HepG2 (cell line): Measurements from ENCODE around the gene SHC1. TPM values are rescaled to one million over a fixed set of nuclear protein-coding genes. Genes with fewer than 3 reads are reported as not detected.

Experiments used
- ASH2L ChIP-seq: fragments of 300-600, 200-600 bp; sonication (generic); IDR thresholded peaks from 2 replicates; pipeline ENCODE4 v1.7.0; 2017; ENCODE audit warnings: low read depth, mild to moderate bottlenecking, moderate library complexity, mixed read lengths, low read length; ENCODE audit not compliant: insufficient read length
- ATF1 ChIP-seq: IDR thresholded peaks from 2 replicates; pipeline ENCODE4 v1.6.1; 2016; ENCODE audit warnings: mild to moderate bottlenecking, control low read depth
- FOXK1 ChIP-seq: sonication (generic); formaldehyde crosslinking; IDR thresholded peaks from 2 replicates; pipeline ENCODE4 v1.4.0; 2020; ENCODE audit warnings: low read depth, missing genetic modification reagents, borderline replicate concordance
- FOXK2 ChIP-seq: fragments of 450-650 bp; IDR thresholded peaks from 2 replicates; pipeline ENCODE4 v1.6.1; 2016
- HDAC2 ChIP-seq: sonication (generic); formaldehyde crosslinking; IDR thresholded peaks from 2 replicates; pipeline ENCODE4 v1.4.0; 2020; ENCODE audit warnings: missing genetic modification reagents
- MIER2 ChIP-seq: IDR thresholded peaks from 2 replicates; pipeline ENCODE4 v1.6.1; 2016; ENCODE audit warnings: missing biosample characterization, missing genetic modification reagents
- POLR2G ChIP-seq: fragments of 200-400 bp; formaldehyde crosslinking; IDR thresholded peaks from 2 replicates; pipeline ENCODE4 v1.6.1; 2018; ENCODE audit warnings: mild to moderate bottlenecking, low read depth, low read length, moderate library complexity
- ZFP82 ChIP-seq: sonication (generic); formaldehyde crosslinking; IDR thresholded peaks from 2 replicates; pipeline ENCODE4 v1.5.1; 2020; ENCODE audit warnings: mild to moderate bottlenecking, missing genetic modification reagents, borderline replicate concordance
- ZNF138 ChIP-seq: sonication (generic); formaldehyde crosslinking; IDR thresholded peaks from 2 replicates; pipeline ENCODE4 v1.5.0; 2020; ENCODE audit warnings: mild to moderate bottlenecking, low read depth, missing genetic modification reagents
- ZNF20 ChIP-seq: sonication (generic); formaldehyde crosslinking; IDR thresholded peaks from 2 replicates; pipeline ENCODE4 v1.4.0; 2020; ENCODE audit warnings: mild to moderate bottlenecking, moderate library complexity, missing genetic modification reagents
- ZNF263 ChIP-seq: sonication (generic); formaldehyde crosslinking; IDR thresholded peaks from 2 replicates; pipeline ENCODE4 v1.4.0; 2020; ENCODE audit warnings: missing genetic modification reagents
- ZNF296 ChIP-seq: sonication (generic); formaldehyde crosslinking; conservative IDR thresholded peaks from 2 replicates; pipeline ENCODE4 v1.5.0; 2020; ENCODE audit warnings: mild to moderate bottlenecking, missing genetic modification reagents
- ZNF337 ChIP-seq: sonication (generic); formaldehyde crosslinking; IDR thresholded peaks from 2 replicates; pipeline ENCODE4 v1.5.1; 2020; ENCODE audit warnings: missing genetic modification reagents, low read depth, mild to moderate bottlenecking, borderline replicate concordance
- ZNF530 ChIP-seq: sonication (generic); formaldehyde crosslinking; IDR thresholded peaks from 2 replicates; pipeline ENCODE4 v1.5.0; 2020; ENCODE audit warnings: low read depth, mild to moderate bottlenecking, missing genetic modification reagents
- ZNF550 ChIP-seq: sonication (generic); formaldehyde crosslinking; IDR thresholded peaks from 2 replicates; pipeline ENCODE4 v1.4.0; 2020; ENCODE audit warnings: mild to moderate bottlenecking, missing genetic modification reagents, borderline replicate concordance
- ZNF605 ChIP-seq: sonication (generic); formaldehyde crosslinking; IDR thresholded peaks from 2 replicates; pipeline ENCODE4 v1.8.0; 2022; ENCODE audit warnings: mild to moderate bottlenecking, missing genetic modification reagents
- ZNF878 ChIP-seq: sonication (generic); formaldehyde crosslinking; IDR thresholded peaks from 2 replicates; pipeline ENCODE4 v1.8.1; 2023; ENCODE audit warnings: mild to moderate bottlenecking, missing genetic modification reagents, moderate library complexity
- polyA plus RNA-seq, 8 experiments: library from polyadenylated mRNA; depleted of rRNA in 3 of 8; stranded (reverse) in 7 of 8; unstranded in 1 of 8; fragments of >200 nt; fragmentation: Illumina TruSeq in 4 of 8; extraction: Trizol in 4 of 8; gene quantifications; 2 replicates each; pipeline versions ENCODE4 v1.2.1 to v1.2.3, GENCODE V29; 2011 to 2016; ENCODE audit warnings: low read depth in 4 of 8, missing spikeins in 1 of 8, mixed read lengths in 1 of 8; ENCODE audit not compliant: insufficient read depth in 1 of 8
- total RNA-seq, 5 experiments: library from RNA; depleted of rRNA; stranded (reverse); fragments of >200 nt; fragmentation: Illumina TruSeq; extraction: Trizol; gene quantifications; 2 replicates each; pipeline ENCODE4 v1.2.3, GENCODE V29; 2016; ENCODE audit warnings: low read depth in 1 of 5
- TF ChIP-seq, protein P1 (sequence below): sonication (generic); formaldehyde crosslinking; IDR thresholded peaks from 2 replicates; pipeline ENCODE4 v1.4.0; 2020; ENCODE audit warnings: missing genetic modification reagents, borderline replicate concordance
- TF ChIP-seq, protein P2 (sequence below): sonication (generic); formaldehyde crosslinking; IDR thresholded peaks from 2 replicates; pipeline ENCODE4 v1.9.0; 2021; ENCODE audit warnings: missing genetic modification reagents, borderline replicate concordance
- TF ChIP-seq, protein P3 (sequence below): sonication (generic); formaldehyde crosslinking; IDR thresholded peaks from 2 replicates; pipeline ENCODE4 v1.8.0; 2022; ENCODE audit warnings: low read depth, missing genetic modification reagents
- TF ChIP-seq, protein P4 (sequence below): sonication (generic); formaldehyde crosslinking; conservative IDR thresholded peaks from 2 replicates; pipeline ENCODE4 v1.8.1; 2023; ENCODE audit warnings: missing genetic modification reagents
- TF ChIP-seq, protein P5 (sequence below): sonication (generic); formaldehyde crosslinking; IDR thresholded peaks from 2 replicates; pipeline ENCODE4 v1.8.0; 2022; ENCODE audit warnings: missing genetic modification reagents, mild to moderate bottlenecking, inconsistent platforms, borderline replicate concordance

SHC1 gene
- total and polyA plus RNA-seq, 2 of the 13 experiments (the other 11 are each of a cell fraction or from before 2014, with no cell fraction given) = 52.0 to 137 TPM

DNA sequence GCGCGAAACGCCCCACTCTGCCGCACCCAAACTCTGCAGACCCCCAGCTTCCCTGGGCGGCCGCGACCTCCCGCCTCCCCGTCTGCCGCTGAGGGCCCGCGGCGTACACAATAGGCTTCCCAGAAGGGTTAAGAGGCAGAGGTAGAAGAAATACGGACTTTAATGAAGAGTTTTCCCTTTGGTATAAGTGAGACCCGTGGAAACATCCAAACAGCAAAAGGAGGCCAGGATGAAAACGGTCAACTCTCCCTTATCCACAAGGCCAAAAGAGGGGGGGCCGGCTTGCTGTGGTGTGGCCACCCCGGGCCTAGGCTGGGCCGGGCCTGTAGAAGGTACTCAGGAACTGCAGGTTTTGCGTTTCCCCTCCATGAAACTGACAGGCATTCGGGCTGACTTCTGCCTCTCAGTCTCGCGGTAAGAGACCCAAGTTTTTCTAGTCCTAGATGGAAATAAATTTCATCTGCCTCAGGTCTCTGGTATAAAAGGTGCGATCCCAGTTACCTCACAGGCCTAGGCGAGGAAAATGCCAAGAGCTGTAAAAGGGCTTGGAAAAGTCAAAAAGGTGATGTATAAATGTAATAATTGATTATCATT, 8.3 kb downstream of the SHC1 start (continued):
- TF ChIP-seq, protein P1, sequence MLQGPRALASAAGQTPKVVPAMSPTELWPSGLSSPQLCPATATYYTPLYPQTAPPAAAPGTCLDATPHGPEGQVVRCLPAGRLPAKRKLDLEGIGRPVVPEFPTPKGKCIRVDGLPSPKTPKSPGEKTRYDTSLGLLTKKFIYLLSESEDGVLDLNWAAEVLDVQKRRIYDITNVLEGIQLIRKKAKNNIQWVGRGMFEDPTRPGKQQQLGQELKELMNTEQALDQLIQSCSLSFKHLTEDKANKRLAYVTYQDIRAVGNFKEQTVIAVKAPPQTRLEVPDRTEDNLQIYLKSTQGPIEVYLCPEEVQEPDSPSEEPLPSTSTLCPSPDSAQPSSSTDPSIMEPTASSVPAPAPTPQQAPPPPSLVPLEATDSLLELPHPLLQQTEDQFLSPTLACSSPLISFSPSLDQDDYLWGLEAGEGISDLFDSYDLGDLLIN = no peak
- TF ChIP-seq ZNF263 (CRISPR knock-in tag) = no peak
- TF ChIP-seq ZNF337 (CRISPR knock-in tag) = peak; percentile 50; the same call in 1 of the 2 replicates
- no peak for TF ChIP-seq HDAC2
- no peak for TF ChIP-seq ZNF138 (CRISPR knock-in tag)
- TF ChIP-seq POLR2G = no peak
- TF ChIP-seq ZNF530 (CRISPR knock-in tag) = no peak
- TF ChIP-seq, protein P2, sequence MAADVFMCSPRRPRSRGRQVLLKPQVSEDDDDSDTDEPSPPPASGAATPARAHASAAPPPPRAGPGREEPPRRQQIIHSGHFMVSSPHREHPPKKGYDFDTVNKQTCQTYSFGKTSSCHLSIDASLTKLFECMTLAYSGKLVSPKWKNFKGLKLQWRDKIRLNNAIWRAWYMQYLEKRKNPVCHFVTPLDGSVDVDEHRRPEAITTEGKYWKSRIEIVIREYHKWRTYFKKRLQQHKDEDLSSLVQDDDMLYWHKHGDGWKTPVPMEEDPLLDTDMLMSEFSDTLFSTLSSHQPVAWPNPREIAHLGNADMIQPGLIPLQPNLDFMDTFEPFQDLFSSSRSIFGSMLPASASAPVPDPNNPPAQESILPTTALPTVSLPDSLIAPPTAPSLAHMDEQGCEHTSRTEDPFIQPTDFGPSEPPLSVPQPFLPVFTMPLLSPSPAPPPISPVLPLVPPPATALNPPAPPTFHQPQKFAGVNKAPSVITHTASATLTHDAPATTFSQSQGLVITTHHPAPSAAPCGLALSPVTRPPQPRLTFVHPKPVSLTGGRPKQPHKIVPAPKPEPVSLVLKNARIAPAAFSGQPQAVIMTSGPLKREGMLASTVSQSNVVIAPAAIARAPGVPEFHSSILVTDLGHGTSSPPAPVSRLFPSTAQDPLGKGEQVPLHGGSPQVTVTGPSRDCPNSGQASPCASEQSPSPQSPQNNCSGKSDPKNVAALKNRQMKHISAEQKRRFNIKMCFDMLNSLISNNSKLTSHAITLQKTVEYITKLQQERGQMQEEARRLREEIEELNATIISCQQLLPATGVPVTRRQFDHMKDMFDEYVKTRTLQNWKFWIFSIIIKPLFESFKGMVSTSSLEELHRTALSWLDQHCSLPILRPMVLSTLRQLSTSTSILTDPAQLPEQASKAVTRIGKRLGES = no peak
- TF ChIP-seq FOXK1 = no peak
- 0 out of 2 replicates have a peak, but pooled peaks have one; percentile 66 for TF ChIP-seq ZNF296 (CRISPR knock-in tag)
- TF ChIP-seq, protein P3, sequence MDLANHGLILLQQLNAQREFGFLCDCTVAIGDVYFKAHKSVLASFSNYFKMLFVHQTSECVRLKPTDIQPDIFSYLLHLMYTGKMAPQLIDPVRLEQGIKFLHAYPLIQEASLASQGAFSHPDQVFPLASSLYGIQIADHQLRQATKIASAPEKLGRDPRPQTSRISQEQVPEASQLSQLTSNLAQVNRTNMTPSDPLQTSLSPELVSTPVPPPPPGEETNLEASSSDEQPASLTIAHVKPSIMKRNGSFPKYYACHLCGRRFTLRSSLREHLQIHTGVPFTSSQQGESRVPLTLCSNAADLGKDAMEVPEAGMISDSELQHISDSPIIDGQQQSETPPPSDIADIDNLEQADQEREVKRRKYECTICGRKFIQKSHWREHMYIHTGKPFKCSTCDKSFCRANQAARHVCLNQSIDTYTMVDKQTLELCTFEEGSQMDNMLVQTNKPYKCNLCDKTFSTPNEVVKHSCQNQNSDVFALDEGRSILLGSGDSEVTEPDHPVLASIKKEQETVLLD (CRISPR knock-in tag) = no peak
- TF ChIP-seq, protein P4, sequence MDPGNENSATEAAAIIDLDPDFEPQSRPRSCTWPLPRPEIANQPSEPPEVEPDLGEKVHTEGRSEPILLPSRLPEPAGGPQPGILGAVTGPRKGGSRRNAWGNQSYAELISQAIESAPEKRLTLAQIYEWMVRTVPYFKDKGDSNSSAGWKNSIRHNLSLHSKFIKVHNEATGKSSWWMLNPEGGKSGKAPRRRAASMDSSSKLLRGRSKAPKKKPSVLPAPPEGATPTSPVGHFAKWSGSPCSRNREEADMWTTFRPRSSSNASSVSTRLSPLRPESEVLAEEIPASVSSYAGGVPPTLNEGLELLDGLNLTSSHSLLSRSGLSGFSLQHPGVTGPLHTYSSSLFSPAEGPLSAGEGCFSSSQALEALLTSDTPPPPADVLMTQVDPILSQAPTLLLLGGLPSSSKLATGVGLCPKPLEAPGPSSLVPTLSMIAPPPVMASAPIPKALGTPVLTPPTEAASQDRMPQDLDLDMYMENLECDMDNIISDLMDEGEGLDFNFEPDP = no peak
- TF ChIP-seq MIER2 = no peak
- TF ChIP-seq FOXK2 = no peak
- TF ChIP-seq, protein P5, sequence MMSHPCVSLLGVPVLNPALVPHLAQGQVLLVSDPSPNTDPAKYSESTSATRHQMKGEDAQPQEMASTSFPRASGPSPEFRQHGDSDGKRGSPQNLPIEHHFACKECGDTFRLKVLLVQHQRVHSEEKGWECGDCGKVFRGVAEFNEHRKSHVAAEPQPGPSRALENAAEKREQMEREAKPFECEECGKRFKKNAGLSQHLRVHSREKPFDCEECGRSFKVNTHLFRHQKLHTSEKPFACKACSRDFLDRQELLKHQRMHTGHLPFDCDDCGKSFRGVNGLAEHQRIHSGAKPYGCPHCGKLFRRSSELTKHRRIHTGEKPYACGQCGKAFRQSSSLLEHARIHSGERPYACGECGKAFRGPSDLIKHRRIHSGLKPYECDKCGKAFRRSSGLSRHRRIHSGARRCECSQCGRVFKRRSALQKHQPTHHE (CRISPR knock-in tag) = no peak
- peak; percentile 27 for TF ChIP-seq ASH2L
- no peak for TF ChIP-seq ZNF550 (CRISPR knock-in tag)
- TF ChIP-seq ZNF20 (CRISPR knock-in tag) = no peak
- no peak for TF ChIP-seq ATF1 (CRISPR knock-in tag)
- 0 out of 2 replicates have a peak, but pooled peaks have one; percentile 7 for TF ChIP-seq ZNF605 (CRISPR knock-in tag)
- TF ChIP-seq ZNF878 (CRISPR knock-in tag) = 0 out of 2 replicates have a peak, but pooled peaks have one; percentile 11
- TF ChIP-seq ZFP82 (CRISPR knock-in tag) = 0 out of 2 replicates have a peak, but pooled peaks have one; percentile 0
